ENCODE measurements around the gene ICA1L. TPM values are rescaled to one million over a fixed set of nuclear protein-coding genes. Genes with fewer than 3 reads are reported as not detected.

The ICA1L gene
- total RNA-seq, 1 donor from 2014 or later = 6.5 TPM

- intact Hi-C loops (cut with micrococcal nuclease) = no loop called here
- H3K27ac ChIP-seq (replicated peaks) = no peak overlapping the region
- peaks cover 11% of the 10 kb centered on the region for H3K36me3 ChIP-seq
- no peak for DNase-seq
- no peak for TF ChIP-seq CTCF (IDR thresholded peaks at IDR 0.05; ENCODE audit: borderline replicate concordance)
- no peak overlapping the region for H3K4me3 ChIP-seq
- no peaks in the 10 kb centered on the region for H3K4me1 ChIP-seq
- H3K27me3 ChIP-seq (ENCODE audit: low read depth) = no peaks in the 10 kb centered on the region
- H3K9me3 ChIP-seq (replicated peaks) = peaks cover 27% of the 10 kb centered on the region
These were observed 30.3 kb downstream of the ICA1L start for GRCh38 chr2:202841090-202841867.

- intact Hi-C loops (cut with micrococcal nuclease) = no loop called here
- Histone ChIP-seq H3K27ac (replicated peaks) (no peak overlapping the region), H3K36me3 (no peaks in the 10 kb centered on the region), H3K4me1 (peaks cover 9% of the 10 kb centered on the region), H3K4me3 (no peak overlapping the region), H3K9me3 (replicated peaks) (no peaks in the 10 kb centered on the region), H3K27me3 (ENCODE audit: low read depth) (no peaks in the 10 kb centered on the region)
- DNase-seq = no peak
- TF ChIP-seq CTCF (IDR thresholded peaks at IDR 0.05; ENCODE audit: borderline replicate concordance) = peak; percentile 58
These were observed 40.0 kb downstream of the ICA1L start for GRCh38 chr2:202831242-202832220.

- Histone ChIP-seq H3K4me1 (no peaks in the 10 kb centered on the region), H3K27ac (replicated peaks) (no peak overlapping the region), H3K9me3 (replicated peaks) (no peaks in the 10 kb centered on the region), H3K27me3 (ENCODE audit: low read depth) (no peaks in the 10 kb centered on the region), H3K36me3 (no peaks in the 10 kb centered on the region), H3K4me3 (no peak overlapping the region)
- no peak for TF ChIP-seq CTCF (IDR thresholded peaks at IDR 0.05; ENCODE audit: borderline replicate concordance)
- no peak for DNase-seq
- intact Hi-C loops (cut with micrococcal nuclease) = no loop called here
These were observed 46.7 kb downstream of the ICA1L start for GRCh38 chr2:202824901-202825300.

DNA sequence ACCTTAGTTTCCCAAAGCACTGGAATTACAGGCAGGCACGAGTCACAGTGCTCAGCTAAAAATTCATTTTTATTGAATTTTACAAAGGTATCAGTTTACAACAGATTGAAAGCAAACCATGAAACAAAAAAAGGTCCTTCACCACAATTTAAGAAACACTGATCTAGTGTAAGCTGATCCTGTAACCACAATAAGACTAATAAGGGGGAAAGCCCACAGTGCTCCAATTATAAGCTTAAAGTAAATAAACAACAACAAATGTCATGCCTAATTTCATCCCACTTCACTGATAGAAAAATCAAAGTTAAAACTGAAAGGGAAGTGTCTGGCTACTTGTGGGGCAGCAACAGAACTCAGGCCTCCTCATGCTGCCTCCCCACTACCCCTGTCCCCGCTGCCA lies 49.2 kb downstream of the ICA1L start:
- Histone ChIP-seq H3K36me3 (no peaks in the 10 kb centered on the region), H3K9me3 (replicated peaks) (no peaks in the 10 kb centered on the region), H3K27ac (replicated peaks) (no peak overlapping the region), H3K4me1 (no peaks in the 10 kb centered on the region), H3K27me3 (ENCODE audit: low read depth) (no peaks in the 10 kb centered on the region), H3K4me3 (no peak overlapping the region)
- intact Hi-C loops (cut with micrococcal nuclease) = no loop called here
- DNase-seq = no peak
- TF ChIP-seq CTCF (IDR thresholded peaks at IDR 0.05; ENCODE audit: borderline replicate concordance) = no peak

DNA sequence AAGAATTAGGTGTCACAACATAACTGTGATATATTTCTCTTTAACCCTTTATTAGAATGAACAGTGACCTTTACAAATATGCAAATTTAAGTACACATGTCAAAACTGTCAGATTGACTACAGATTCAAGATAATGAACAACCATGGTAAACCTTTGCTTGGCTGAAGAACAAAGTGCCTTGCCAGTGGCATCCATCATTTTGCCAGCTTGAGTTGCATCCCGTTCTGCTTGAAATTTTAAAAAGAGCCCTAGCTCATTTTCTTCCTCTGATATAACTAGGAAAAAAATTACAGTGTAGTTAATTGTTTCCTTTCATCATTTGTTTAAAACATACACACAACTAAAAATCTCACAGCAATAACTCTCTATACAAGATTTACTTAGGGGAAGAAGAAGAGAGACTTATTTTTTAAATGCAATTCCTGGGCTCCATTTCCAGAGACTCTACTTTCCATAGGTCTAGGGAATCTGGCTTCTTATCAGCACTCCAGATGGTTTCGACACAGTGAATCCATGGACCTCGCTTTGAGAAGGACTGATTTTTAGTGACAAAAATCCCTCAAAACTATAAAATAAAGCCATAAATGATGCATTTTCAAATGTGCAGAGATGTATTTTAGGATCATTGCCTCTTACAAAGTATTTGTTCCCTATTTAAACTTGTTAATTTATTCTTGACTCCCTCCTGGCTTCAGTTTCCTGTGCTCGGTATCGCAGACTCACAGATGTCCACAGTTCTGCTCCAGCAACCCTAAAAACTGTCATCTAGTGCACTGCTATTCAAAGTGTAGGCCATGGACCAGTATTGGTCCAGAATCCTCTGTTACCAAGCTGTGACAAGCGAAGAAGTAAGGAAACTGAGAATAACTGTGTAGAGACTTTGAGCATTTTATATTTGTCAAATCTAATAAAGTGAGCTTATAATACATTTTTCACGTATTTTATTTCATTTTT lies 50.1 kb downstream of the ICA1L start:
- Histone ChIP-seq H3K27me3 (ENCODE audit: low read depth) (no peaks in the 10 kb centered on the region), H3K4me1 (peaks cover 7% of the 10 kb centered on the region), H3K27ac (replicated peaks) (no peak overlapping the region), H3K4me3 (no peak overlapping the region), H3K9me3 (replicated peaks) (no peaks in the 10 kb centered on the region), H3K36me3 (no peaks in the 10 kb centered on the region)
- intact Hi-C loops (cut with micrococcal nuclease) = no loop called here
- DNase-seq = no peak
- no peak for TF ChIP-seq CTCF (IDR thresholded peaks at IDR 0.05; ENCODE audit: borderline replicate concordance)

Data from left ventricle myocardium inferior (tissue), 1 donor.